B cell (primary cell): ENCODE results near the gene BANP. TPM values are rescaled to one million over a fixed set of nuclear protein-coding genes. Genes with fewer than 3 reads are reported as not detected.

ENCODE experiments used
- ATAC-seq: fragments of 200-7000 bp; cut with Tn5 transposase; one replicate; pipeline ENCODE4 v1.10.0; 2021; ENCODE audit warnings: low read depth, mild to moderate bottlenecking, moderate number of reproducible peaks, moderate library complexity
- CTCF ChIA-PET: fragments of 350-600 bp; sonication (Branson Sonifier 250); formaldehyde crosslinking; loops from one replicate; lab custom pipeline; 2021; ENCODE audit warnings: antibody characterized with exemption, inconsistent platforms; lab: Charles Lee
- POLR2A ChIA-PET: fragments of 350-600 bp; sonication (Branson Sonifier 250); formaldehyde crosslinking; loops from one replicate; lab custom pipeline; 2021; ENCODE audit warnings: antibody characterized with exemption; lab: Charles Lee
- DNase-seq: peaks from one replicate; pipeline ENCODE4 v3.0.0; 2013
- H2AFZ ChIP-seq: 2 replicates; pipeline ENCODE4 v1.6.1; 2012; ENCODE audit warnings: mild to moderate bottlenecking, low read depth, low read length; ENCODE audit not compliant: insufficient read depth, poor library complexity, severe bottlenecking
- H3K27ac ChIP-seq, 2 donors: 1 replicate in 1 of 2; 2 replicates in 1 of 2; pipeline ENCODE4 v1.5.1; 2012 to 2013; ENCODE audit warnings: low read length in 2 of 2, mild to moderate bottlenecking in 2 of 2, moderate library complexity in 1 of 2
- H3K27me3 ChIP-seq, 4 experiments: fragments of 200-600 bp in 1 of 4; sonication (generic) in 1 of 4; replicated peaks in 1 of 4; 1 replicate in 2 of 4; 2 replicates in 2 of 4; pipeline versions ENCODE4 v1.6.1 to v1.7.0; 2013 to 2016; ENCODE audit warnings: low read length in 3 of 4, mild to moderate bottlenecking in 2 of 4, mixed read lengths in 1 of 4, moderate library complexity in 1 of 4; ENCODE audit not compliant: insufficient read depth in 4 of 4, control insufficient read depth in 3 of 4; ENCODE audit errors: control extremely low read depth in 1 of 4
- H3K36me3 ChIP-seq, 2 experiments: replicated peaks in 1 of 2; 1 replicate in 1 of 2; 2 replicates in 1 of 2; pipeline versions ENCODE4 v1.6.1 to v1.7.1; 2013; ENCODE audit warnings: low read length in 1 of 2; ENCODE audit not compliant: insufficient read depth in 2 of 2, control insufficient read depth in 1 of 2; ENCODE audit errors: control extremely low read depth in 1 of 2, extremely low read depth in 1 of 2
- H3K4me1 ChIP-seq, 2 donors: fragments of 200-600 bp in 1 of 2; sonication (generic) in 1 of 2; 1 replicate in 1 of 2; 2 replicates in 1 of 2; pipeline versions ENCODE4 v1.5.1 to v1.6.1; 2013 to 2017; ENCODE audit warnings: low read length in 2 of 2; ENCODE audit not compliant: control insufficient read depth in 2 of 2, insufficient read depth in 2 of 2
- H3K4me2 ChIP-seq: replicated peaks from 2 replicates; pipeline ENCODE3; 2012; ENCODE audit warnings: mild to moderate bottlenecking, low read depth, low read length; ENCODE audit not compliant: poor library complexity, severe bottlenecking
- H3K4me3 ChIP-seq, 5 experiments: fragments of 200-600 bp in 1 of 5; sonication (generic) in 1 of 5; 1 replicate in 3 of 5; 2 replicates in 2 of 5; pipeline versions ENCODE4 v1.5.1 to v1.7.0; 2011 to 2016; ENCODE audit warnings: low read length in 4 of 5, mild to moderate bottlenecking in 4 of 5, low read depth in 2 of 5, control low read depth in 1 of 5, moderate library complexity in 1 of 5; ENCODE audit not compliant: insufficient read depth in 1 of 5; ENCODE audit errors: control extremely low read depth in 1 of 5, extremely low read depth in 1 of 5
- H3K79me2 ChIP-seq: fragments of 200-600 bp; sonication (generic); one replicate; pipeline ENCODE4 v1.6.0; 2016; ENCODE audit warnings: low read length; ENCODE audit not compliant: control insufficient read depth, insufficient read depth
- H3K9ac ChIP-seq: fragments of 200-600 bp; sonication (generic); 2 replicates; pipeline ENCODE4 v1.6.1; 2017; ENCODE audit warnings: mild to moderate bottlenecking, low read length, moderate library complexity
- H3K9me3 ChIP-seq, 3 donors: one replicate each; pipeline versions ENCODE4 v1.6.1 to v1.7.1; 2013; ENCODE audit warnings: low read length in 2 of 3; ENCODE audit not compliant: control insufficient read depth in 2 of 3, insufficient read depth in 1 of 3; ENCODE audit errors: control extremely low read depth in 1 of 3
- H4K20me1 ChIP-seq: 2 replicates; pipeline ENCODE4 v1.6.0; 2012; ENCODE audit warnings: mild to moderate bottlenecking, low read length; ENCODE audit not compliant: insufficient read depth, control insufficient read depth, poor library complexity, severe bottlenecking
- H3K27ac Mint-ChIP-seq: one replicate; pipeline ENCODE4 v1.8.0; 2021; ENCODE audit warnings: mixed read lengths
- H3K27me3 Mint-ChIP-seq: one replicate; pipeline ENCODE4 v1.8.0; 2021; ENCODE audit warnings: mixed read lengths
- H3K4me1 Mint-ChIP-seq: one replicate; pipeline ENCODE4 v1.8.0; 2021; ENCODE audit warnings: mixed read lengths
- H3K4me3 Mint-ChIP-seq: one replicate; pipeline ENCODE4 v1.8.0; 2021; ENCODE audit warnings: mixed read lengths
- H3K9me3 Mint-ChIP-seq: one replicate; pipeline ENCODE4 v1.8.0; 2022; ENCODE audit warnings: mixed read lengths; ENCODE audit not compliant: insufficient read depth
- EZH2 ChIP-seq: IDR thresholded peaks from 2 replicates; pipeline ENCODE4 v1.6.1; 2012; ENCODE audit warnings: borderline replicate concordance, low read depth, mild to moderate bottlenecking, moderate library complexity, low read length; ENCODE audit not compliant: insufficient read depth, poor library complexity, severe bottlenecking
- WGBS: methylation state at CpG from one replicate; pipeline ENCODE4 v1.1.5; 2013; ENCODE audit warnings: missing lambda C conversion rate; ENCODE audit not compliant: insufficient coverage; 5-methylcytosine and 5-hydroxymethylcytosine counted together
- intact Hi-C: fragments of 100-400 bp; cut with micrococcal nuclease; formaldehyde crosslinking; loops from one replicate; pipeline ENCODE4 v1.10.0; 2022
- polyA plus RNA-seq: library from polyadenylated mRNA; depleted of rRNA; stranded (reverse); fragments of >200 nt; gene quantifications from 2 replicates; pipeline ENCODE4 v1.2.3, GENCODE V29; 2012
- total RNA-seq, 2 donors: library from RNA; stranded (reverse); fragments of 120-200 nt in 1 of 2; gene quantifications; 1 replicate in 1 of 2; 2 replicates in 1 of 2; pipeline versions ENCODE4 v1.2.3 to v1.2.4, GENCODE V29; 2013 to 2022
- TF ChIP-seq, protein P1 (sequence below): fragments of 200-600 bp; IDR thresholded peaks from one replicate; pipeline ENCODE4 v1.8.0; 2022; ENCODE audit warnings: antibody characterized with exemption, mild to moderate bottlenecking

The BANP gene
- total and polyA plus RNA-seq, 2 donors (not counting 1 experiment from before 2014, with no cell fraction given), result 44.4 to 181 TPM

GRCh38 chr16:87956365-87957231, 5.4 kb downstream of the BANP start:
- Histone ChIP-seq H3K4me3 (peak overlapping the region; percentile 11 to 62 (median 42)), H3K27me3 (no peaks in the 10 kb centered on the region), H2AFZ (peak overlapping the region; percentile 59), H4K20me1 (peaks cover 59% of the 10 kb centered on the region), H3K4me1 (peaks cover 60 to 84% of the 10 kb centered on the region in 2 donors), H3K9me3 (no peaks in the 10 kb centered on the region), H3K27ac (peak overlapping the region; percentile 79 to 87), H3K79me2 (peaks cover 91% of the 10 kb centered on the region), H3K36me3 (peaks cover 0 to 32% of the 10 kb centered on the region in 2 experiments), H3K4me2 (peak overlapping the region; percentile 76), H3K9ac (peak overlapping the region; percentile 59)
- Mint-ChIP-seq H3K27me3 (no peaks in the 10 kb centered on the region), H3K27ac (peak overlapping the region; percentile 95), H3K4me1 (peaks cover 84% of the 10 kb centered on the region), H3K9me3 (no peaks in the 10 kb centered on the region), H3K4me3 (peak overlapping the region; percentile 91)
- no peak for TF ChIP-seq EZH2
- TF ChIP-seq, protein P1, sequence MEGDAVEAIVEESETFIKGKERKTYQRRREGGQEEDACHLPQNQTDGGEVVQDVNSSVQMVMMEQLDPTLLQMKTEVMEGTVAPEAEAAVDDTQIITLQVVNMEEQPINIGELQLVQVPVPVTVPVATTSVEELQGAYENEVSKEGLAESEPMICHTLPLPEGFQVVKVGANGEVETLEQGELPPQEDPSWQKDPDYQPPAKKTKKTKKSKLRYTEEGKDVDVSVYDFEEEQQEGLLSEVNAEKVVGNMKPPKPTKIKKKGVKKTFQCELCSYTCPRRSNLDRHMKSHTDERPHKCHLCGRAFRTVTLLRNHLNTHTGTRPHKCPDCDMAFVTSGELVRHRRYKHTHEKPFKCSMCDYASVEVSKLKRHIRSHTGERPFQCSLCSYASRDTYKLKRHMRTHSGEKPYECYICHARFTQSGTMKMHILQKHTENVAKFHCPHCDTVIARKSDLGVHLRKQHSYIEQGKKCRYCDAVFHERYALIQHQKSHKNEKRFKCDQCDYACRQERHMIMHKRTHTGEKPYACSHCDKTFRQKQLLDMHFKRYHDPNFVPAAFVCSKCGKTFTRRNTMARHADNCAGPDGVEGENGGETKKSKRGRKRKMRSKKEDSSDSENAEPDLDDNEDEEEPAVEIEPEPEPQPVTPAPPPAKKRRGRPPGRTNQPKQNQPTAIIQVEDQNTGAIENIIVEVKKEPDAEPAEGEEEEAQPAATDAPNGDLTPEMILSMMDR, result no peak
- intact Hi-C loops, result loop anchor here (1.0 kb wide), 3 partner anchors 27 to 90 kb away; no protein-coding TSS in a partner anchor
- 14% methylated on average over 27 of the region's 30 CpGs for WGBS
- ChIA-PET CTCF (interaction anchor here (0.9 to 1.7 kb wide), 9 partner anchors 17 to 482 kb away, joined by 3 to 8 read pairs (median 4); no protein-coding TSS in a partner anchor), POLR2A (interaction anchor here (0.8 to 1.4 kb wide), 5 partner anchors 10 to 391 kb away, joined by 3 to 4 read pairs (median 4); no protein-coding TSS in a partner anchor)
- peak; percentile 65 for ATAC-seq
- peak; percentile 93 for DNase-seq
